ENCODE results near the gene DSCAM.

GRCh38 chr21:40271164-40271563 lies 575.8 kb downstream of the DSCAM start:
- TF ChIP-seq EZH2 (IDR thresholded peaks at IDR 0.05; ENCODE audit: insufficient read depth, poor library complexity, severe bottlenecking): no peak
- no peak for TF ChIP-seq EZH2phosphoT487 (IDR thresholded peaks at IDR 0.05; ENCODE audit: insufficient read depth, low read depth)
